ENCODE results near the gene PISD.
"Not testable (repeated sequence)": the region's sequence is repeated elsewhere in the genome, so short reads cannot be mapped to it uniquely, and the experiment has no call there.

Gene PISD

DNA sequence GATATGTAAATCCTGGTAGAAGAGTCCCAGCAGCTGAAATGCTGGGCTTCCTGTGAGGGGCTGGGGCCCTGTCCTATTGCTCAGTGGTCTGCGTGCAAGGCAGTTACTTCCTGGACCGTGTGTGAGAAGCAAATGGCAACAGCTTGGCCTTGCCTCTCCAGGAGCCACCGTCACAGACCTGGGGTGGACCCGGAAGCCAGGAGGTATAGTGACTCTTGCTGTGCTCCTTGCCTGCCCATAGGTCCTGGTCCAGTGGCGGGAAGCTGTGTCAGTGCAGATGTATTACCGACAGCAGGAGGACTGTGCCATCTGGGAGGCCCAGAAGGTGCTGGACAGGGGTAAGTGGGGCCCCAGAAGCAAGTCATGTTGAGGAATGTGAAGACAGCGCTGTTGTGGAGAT is 54.3 kb downstream of the PISD start:
- DNase-seq (ENCODE audit: low spot score) = no peak

DNA sequence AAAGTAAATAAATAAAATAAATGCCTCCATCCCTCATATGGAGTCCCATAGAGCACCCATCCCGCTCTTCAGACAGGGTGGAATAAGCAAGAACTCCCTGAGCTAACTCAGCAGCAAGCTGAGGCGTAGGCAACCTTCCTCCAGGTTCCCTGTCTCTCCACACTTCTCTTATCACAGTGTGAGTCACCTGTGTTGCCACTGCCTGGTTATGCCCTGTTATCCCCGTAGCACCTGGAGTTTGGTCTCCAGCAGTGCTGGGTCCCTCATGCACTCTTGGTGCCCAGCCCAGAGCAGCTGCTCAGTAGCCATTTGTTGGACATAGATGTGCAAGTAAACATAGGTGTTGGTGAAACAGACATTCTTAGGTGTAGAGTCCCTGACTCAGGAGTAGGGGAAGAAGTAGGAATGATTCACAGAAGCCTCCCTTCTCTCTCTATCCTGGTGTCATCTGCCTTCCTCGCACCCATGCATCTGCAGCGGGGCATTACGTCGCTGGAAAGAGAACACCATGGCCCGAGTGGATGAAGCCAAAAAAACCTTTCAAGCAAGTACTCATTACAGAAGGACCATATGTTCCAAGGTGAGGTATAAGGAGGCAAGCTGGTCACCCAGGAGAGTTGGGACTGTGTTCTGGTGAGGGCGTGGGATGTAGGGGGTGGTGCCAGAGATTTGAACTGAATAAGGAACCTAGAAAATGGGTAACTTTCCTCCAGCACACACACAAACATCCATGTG is 56.0 kb downstream of the PISD start:
- DNase-seq (ENCODE audit: low spot score) = no peak

DNA sequence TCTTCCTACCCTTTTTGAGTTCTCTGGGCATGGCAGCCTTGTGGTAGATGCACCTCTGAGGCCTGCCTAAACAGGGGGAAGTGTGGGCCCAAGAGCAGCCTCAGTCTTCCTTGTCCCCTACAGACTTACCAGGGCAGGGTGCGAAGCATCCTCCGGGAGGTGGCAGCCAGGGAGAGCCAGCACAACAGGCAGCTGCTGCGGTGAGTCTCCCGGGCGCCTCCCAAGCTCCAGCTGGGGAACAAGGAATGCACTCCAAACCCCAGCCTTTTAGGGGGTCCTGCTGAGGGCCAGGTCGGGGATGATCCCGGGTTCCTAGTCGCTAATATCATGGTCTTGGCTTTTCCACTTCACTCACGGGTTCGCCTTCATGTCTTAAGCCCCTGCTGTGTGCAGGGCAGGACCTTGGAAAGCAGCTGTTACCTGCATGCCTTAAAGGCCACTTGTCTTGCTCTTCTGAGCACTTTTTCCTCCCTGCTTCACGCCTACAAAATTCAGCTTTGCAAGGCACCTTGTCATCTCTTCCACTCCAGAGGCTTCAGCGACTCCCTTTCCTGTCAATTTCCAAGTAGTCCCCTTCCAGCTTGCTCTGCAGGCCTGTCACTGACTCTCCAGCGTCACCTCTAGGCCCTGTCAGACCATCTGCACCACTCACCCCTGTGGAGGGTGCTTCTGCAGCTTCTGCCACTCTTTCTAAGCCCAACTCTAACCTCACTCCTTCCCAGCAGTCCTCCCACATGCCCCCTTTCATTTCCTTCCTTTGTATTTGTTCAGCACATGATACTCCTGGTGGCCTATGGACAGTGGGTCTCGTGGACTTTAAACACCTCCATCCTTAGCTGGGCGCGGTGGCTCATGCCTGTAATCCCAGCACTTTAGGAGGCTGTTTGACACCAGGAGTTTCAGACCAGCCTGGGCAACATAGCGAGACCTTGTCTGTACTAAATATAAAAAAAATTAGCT is 57.0 kb downstream of the PISD start:
- DNase-seq (ENCODE audit: low spot score) = no peak

DNA sequence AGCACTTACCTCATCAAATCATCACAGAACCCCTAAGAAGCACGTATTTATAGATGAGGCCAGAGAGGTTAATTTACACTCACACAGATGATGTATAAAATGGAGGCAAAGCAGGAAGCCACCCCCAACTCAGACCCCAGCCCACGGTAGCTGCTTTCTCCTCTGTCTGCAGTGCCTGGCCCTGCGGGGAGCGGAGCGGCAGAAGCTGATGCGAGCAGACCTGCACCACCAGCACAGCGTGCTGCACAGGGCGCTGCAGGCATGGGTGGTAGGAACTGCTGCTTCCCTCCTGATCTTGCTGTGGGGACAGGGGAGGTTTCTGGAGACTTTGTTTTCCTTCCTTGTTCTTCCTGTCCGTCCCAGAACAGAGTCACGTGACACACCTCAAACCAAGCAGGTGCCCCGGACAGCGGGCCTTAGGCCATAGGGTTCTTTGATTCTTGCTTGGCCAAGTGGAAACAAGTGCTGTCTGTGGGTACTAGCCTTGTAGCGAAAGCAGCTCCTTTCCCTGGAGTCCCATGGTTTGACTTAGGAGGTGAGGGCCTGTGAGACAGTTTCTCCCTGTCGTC is 57.8 kb downstream of the PISD start:
- no peak for DNase-seq (ENCODE audit: low spot score)

DNA sequence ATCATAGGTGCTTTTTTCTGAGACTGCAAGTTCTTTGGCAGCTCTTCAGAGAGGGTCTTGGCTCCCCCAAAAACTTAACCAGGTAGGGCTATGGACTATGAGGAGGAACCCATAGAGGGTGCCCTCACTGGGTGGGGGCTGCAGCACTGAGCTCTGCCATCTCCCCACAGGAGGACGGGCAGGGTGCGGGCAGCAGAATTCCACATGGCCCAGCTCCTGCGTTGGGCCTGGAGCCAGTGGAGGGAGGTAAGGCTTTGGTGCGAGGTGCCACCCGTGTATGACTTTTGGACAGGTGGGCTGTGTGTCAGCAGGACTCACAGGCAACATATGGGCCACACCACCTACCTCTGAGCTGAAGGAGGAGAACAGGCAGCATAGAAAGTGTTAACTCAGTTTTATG is 58.4 kb downstream of the PISD start:
- DNase-seq (ENCODE audit: low spot score) = no peak

DNA sequence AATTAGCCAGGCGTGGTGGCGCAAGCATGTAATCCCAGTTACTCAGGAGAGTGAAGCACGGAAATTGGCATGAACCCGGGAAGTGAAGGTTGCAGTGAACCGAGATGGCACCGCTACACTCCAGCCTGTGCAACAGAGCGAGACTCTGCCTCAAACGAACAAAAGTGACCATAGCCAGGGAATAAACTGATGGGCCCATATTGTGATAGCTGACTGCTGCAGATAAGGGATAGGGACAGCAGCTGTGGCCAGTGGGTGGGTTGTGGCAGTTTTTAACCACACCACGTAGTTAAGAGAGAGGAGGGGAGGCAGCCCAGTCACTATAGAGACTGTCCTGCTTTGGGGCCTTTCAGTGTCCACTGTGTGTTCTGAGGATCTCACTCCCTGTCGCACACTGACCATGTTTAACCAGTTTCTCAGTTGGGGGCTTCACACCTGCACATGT is 58.9 kb downstream of the PISD start:
- no peak for DNase-seq (ENCODE audit: low spot score)

DNA sequence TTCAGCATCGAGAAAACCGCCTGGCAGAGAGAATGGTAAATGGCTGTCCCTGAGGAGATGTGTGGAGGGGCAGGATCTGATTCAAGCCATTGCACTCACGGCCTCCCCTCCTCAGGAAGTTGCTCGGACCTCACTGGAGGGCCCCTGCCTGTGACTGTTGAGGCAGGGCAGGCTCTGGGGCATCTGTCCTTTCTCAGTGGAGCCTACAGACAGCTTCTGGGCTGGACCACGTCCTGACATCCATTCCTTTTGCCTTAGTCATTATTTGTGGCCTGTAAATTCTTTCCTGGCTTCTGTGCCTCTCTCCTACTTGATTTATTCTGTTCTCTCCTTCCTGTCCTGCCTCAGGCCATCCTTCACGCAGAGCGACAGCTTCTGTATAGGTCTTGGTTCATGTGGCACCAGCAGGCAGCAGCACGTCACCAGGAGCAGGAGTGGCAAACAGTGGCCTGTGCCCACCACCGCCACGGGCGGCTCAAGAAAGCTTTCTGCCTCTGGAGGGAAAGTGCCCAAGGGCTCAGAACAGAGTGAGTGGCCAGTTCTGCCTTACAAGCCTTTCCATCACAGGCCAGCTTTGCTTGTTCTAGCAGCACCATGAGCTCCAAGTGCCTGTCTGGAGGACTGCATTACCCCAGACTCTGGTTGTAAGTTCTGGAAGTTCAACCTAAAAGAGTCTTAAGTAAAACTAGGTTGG is 59.6 kb downstream of the PISD start:
- no peak for DNase-seq (ENCODE audit: low spot score)

DNA sequence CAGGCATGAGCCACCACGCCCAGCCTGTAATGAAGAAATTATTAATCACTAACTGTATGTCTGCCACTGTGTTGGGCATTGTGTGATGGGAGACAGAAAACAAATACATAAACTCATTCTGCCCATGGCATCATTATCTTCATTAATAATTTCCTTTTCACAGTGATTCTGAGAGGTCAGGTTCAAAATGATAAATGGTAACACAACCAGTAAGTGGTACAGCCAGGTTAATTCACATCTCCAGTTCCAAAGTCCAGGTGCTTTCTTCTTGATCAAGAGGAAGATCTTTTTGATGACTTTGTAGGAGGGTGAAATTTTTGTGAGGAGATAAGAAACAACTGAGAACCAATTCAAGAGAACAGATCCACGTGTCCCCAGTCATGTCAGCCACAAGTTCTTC is 66.7 kb downstream of the PISD start:
- DNase-seq (ENCODE audit: low spot score) = no peak

DNA sequence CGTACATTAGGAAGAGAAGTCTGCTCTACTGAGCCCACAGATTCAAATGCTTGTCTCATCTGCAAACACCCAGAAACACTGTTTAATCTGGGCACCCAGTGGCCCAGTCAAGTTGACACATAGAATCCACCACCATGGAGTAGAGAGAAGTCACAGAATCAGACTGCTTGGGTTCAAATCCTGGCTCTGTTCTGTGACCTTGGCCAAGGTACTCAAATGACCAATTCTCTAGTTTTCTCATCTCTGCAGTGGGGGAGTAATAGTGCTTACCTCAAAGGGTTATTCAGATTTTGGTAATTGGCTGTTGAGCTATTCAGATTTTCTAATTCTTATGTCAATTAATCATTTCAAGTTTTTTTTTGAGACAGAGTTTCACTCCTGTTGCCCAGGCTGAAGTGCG is 71.9 kb downstream of the PISD start:
- DNase-seq (ENCODE audit: low spot score) = not testable (repeated sequence)

DNA sequence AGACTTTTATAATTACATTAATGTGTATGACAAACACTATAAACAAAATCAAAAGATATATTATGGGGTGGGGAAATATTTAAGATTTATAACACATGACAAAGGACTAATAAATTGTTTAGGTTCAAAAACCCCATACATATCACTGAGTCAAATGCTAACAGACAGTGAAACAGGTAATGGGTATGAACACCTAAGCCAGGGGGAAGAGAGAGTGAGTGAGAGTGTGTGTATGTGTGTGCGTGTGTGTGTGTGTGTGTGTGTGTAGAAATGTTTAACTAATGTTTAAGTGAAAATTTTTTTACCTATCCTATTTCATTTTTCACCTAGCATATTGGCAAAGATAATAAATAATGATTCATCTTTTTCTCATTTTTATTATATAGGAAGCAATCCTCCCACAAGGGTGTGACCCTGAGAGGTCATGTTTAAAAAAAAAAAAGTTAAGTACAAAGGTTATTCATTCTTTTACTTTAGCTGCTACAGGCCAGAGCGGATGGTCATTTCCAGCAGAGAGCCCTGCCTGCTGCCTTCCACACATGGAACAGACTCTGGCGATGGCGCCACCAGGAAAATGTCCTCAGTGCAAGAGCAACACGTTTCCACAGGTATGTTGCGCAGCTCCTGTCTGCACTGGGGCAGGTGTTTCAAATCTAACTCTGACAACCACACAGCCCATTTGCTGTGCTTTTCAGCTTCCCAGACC is 72.9 kb downstream of the PISD start:
- DNase-seq (ENCODE audit: low spot score) = no peak

DNA sequence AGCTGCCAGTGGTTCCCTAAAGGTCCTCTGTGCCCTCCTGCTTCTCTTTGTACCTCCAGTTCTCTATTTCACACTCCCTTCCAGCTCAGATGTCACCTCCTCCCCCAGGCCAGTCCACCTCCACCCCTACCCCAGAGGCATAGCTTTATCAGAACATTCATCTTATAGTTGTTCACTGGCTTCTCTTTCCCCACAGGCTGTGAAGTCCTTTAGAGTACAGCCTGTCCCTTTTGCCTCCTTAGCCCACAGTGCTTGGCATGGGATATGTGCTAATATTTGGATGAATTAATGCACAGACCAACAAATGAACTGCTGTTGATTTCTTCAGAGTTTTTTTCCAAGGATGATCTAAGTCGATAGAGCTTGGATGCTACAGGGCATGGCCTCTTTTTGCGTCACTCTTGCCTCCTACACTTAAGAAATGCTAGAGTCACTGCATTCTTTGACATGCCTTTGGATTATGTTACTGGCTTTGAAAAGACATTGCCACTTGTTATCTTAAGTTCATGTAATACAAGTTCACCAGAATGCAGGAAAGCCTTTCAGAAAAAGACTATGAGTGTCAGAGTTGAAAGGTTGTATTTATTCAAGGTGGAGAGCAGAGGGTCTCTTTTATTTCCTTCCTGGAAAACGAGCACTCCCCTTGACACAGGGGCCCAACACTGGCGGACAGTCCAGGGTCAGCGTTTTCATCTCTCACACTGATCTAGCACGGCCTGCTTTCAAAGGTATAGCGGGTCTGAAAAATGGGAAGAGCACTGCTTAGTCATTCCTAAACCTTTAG is 75.7 kb downstream of the PISD start:
- no peak for DNase-seq (ENCODE audit: low spot score)

DNA sequence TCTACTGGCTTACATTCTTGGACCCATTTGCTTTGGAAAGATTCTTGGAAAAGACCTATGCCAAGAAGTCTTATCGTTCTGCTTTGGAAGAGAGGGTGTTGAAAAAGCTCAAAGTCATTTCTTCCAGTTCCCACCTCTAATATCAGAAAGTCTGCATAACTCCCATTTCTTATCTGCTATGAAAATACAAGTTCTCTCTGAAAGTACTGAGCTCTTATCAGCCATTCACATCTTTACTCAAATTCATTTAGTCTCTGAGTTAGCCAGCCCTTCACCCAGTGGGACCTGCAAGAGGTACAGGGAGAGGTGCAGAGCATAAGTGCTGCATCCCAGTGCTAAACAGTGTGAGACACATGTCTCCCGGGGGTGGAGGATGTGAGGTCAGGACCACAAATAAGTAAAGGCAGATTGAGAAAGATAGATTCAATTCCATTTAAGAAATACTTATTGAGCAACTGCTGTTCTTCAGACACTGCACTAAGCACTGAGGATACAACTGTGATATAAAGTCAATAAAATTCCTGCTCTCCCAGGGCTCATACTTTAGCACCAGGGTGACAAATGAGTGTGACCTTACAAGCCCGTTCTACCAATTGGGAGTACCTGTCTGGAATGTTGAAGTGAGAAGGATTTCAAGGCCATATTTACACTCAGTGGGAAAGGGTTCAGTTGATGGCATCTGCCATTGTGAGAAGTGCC is 76.7 kb downstream of the PISD start:
- no peak for DNase-seq (ENCODE audit: low spot score)

DNA sequence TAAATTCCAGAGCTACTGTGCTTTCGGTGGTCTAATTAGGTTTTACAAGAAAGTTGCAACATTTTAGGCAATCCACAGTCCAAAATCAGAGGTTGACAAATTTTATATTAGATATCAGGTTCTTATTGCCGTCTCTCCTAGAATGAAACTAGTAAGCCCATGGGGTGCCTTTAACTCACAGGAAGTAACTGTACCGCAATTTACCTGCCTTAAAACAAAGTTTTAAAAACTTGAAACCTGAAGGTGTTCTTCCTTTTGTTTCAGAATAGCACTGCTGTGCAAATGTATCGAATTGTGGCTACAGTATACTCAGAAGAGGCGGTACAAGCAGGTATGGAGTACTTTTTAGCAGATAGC is 77.2 kb downstream of the PISD start:
- DNase-seq (ENCODE audit: low spot score) = no peak

DNA sequence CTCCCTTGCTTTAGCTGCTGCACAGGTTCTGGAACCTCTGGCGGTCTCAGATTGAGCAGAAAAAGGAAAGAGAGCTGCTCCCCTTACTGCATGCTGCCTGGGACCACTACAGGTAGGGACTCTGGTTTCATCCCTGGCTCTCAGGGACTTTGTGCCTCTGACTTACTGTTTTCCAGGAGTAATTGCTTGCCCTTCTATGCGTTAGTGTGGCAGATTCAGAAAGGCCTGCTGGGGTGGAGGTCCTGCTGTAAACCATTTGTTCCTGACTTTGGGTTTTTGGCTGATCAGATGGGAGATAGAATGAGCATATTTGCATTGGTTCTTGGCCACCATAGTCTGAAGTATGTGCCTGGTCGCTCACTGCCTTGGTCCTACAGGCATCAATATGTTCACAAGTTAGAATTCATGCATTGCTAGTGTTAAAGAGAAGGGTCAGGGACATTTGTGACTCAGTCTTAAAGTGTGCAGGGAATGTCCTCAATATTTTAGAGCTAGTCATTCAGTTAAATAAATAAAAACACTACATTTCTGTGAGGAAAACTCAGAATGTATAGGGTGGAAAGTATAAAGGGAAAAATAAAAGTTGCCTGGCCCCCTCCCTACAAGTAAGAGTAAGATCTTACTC is 78.0 kb downstream of the PISD start:
- no peak for DNase-seq (ENCODE audit: low spot score)

DNA sequence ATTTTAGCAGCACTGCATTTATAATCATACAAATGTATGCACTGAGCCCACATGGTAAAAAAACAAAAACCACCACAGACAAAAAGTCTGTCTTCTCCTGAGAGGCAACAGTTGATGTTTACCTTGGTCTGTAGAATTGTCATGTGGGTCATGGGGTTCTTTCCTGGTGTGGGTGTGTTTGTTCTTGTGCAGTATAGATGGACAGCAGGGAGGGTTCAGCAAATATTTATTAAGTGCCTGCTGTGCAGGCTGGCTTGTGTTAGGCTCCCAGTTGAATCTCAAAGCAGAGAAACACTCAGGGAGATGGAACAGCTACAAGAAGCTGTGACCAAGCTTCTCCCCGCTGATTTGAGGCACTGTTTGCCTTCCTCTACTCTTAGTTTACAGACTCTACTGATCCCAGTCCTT is 82.2 kb downstream of the PISD start:
- no peak for DNase-seq (ENCODE audit: low spot score)

DNA sequence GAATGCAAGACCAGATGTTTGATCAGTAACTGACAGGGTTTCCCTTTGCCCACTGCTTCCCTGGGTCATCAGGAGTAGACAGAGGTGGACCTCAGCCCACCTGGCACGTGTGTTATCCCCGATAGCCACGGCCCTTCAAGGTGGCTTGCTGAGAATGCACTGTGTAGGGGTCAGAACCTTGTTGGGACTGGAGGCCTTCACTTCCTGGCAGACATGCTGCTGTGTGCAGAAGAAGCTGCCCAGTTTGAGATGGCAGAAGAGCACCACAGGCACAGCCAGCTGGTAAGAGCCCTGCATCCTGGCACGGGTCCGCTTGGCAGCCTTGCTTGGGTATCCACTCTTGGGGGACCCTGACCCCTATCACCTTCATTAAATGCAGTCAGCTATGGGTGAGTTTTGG is 83.8 kb downstream of the PISD start:
- no peak for DNase-seq (ENCODE audit: low spot score)

DNA sequence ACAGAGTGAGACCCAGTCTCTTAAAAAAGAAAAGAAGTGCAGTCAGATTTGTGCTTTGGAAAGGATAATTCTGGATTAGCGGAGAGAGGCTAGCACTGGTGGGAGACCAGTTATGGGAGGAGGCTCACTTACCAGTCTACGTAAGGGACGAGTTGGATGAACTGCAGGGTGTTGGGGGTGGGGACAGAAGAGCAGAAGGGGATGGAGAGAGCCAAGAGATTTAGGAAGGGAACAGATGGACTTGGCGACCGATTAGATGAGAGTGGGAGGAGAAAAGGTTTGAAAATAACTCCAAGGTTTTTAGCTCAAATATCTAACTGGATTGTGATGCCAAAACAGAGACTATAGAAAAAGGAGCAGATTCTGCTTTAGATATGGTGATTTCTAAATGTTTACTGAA is 84.3 kb downstream of the PISD start:
- DNase-seq (ENCODE audit: low spot score) = no peak

DNA sequence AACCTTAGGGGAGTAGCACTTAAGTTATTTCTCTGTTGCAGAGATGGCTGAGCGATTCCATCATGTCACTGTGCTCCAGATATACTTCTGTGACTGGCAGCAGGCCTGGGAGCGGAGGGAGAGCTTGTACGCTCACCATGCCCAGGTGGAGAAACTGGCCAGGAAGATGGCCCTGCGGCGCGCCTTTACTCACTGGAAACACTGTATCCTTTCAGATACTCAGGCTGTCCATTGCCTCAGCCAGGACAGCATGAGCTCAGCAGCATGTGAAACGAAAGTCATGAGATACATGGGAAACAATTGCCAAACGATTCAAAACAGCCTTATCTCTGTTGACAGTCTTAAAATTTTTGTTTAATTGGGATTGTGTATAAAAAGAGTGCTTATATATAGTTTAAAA is 86.8 kb downstream of the PISD start:
- DNase-seq (ENCODE audit: low spot score) = peak; percentile 84

DNA sequence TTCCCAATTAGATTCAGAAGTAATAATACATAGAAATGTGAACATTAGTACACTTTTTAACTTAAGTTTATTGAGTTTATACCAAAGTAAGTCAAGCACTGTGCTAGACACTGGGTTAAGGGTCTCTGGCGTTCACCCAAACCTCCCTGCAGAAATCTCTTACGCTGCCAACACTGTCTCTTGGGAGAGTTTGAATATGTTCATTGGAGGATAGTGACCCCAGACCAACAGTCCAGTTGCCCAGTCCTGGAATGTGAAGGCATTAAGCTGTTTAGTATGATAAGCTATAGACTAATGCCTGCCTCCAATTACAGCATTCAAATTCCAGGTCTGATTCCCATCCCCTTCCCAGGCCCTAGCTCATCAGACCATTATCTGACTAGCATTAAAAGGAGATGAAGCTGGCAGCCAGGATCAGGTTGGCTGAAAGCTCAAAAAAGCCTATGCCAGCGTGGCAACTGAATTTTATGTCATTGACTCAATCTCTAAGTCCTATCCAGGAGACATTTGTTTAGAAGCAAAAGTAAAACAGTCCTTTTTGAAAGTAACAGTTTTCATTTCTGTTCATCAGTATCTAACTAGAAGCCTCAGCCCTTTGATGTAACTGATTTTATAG is 87.9 kb downstream of the PISD start:
- DNase-seq (ENCODE audit: low spot score) = no peak
